Stimulated activated CD4-positive, alpha-beta T cell treated with anti-CD3 and anti-CD28 coated beads, Interleukin-15, amount 100 ng/mL, for 48 hours (primary cell): ENCODE results near the gene DDAH2.

Experiments used
- DNase-seq, 2 donors: peaks; one replicate each; pipeline ENCODE4 v3.0.0-alpha.2; 2020; ENCODE audit warnings: low read depth in 2 of 2

DDAH2 gene

DNA sequence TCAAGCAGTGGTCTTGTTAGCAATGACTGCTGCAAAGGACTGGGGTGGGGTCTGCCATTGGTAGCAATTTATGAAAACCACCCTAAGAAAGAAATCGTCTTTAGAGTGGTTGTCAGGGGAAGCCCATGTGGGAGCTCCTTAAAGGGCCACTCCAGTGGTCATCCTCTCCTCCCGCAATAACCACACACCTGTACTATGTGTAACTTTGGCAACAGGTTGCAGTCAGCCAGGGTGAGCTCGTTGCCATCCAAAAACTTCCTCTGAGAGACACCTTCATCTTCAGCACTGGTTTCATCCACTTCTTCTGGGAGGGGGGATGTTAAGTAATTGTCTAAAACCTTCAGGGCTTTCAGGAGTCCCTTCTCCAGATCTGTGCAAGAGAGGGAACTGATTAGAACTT is 2.9 kb upstream of the DDAH2 start:
- no peak for DNase-seq

DNA sequence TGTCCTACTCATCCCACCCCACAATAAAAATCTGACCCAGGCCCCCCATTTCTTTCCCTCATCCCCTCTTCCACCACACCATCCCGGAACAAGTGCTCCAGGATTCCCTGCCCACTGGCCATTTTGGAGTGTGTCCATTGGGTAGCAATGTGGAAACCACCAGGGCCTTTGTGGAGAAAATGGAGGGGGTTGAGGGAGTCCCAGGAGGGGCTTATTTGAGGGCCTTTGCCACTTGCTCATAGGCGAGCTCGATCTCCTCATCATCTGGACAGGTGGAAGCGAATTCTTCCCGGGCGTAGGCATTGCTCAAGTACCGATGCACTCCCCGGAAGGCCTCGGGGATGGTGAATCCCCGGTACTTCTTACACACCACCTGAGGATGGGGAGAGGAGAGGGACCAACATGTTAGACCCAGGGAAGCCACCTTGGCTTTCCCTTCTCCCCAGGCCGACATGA is 1.6 kb upstream of the DDAH2 start:
- no peak for DNase-seq

DNA sequence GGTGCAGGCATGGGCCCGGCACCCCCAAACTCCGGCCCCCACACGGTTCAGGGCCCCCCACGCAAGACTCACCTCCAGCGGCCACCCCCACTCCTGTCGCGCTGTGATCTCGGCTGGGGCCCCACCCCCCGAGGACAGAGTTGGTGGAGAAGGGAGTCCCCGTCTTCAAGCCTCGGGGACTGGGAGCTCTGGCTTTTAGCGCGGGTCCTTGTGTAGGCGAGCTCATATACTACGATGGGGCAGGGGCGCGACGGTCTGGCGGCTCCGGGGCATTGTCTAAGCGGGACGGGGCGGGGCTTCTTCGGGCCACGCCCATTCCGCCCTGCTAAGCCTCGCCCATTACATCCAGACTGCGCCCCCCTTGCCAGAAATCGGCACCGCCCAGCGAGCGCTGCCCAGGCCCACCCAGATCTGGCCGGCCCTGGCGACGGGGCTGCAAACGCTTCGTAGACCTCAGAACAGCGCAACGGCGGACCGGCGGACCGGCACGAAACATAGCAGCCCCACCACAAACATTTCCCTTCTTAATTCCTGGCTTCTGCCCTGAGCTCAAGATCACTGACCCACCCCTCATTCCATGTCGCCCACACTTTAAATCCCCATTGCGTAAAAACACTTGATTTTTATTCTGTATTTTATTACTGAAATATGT is 1.0 kb upstream of the DDAH2 start:
- peak in 1 of 2 donors; percentile 52 for DNase-seq

DNA sequence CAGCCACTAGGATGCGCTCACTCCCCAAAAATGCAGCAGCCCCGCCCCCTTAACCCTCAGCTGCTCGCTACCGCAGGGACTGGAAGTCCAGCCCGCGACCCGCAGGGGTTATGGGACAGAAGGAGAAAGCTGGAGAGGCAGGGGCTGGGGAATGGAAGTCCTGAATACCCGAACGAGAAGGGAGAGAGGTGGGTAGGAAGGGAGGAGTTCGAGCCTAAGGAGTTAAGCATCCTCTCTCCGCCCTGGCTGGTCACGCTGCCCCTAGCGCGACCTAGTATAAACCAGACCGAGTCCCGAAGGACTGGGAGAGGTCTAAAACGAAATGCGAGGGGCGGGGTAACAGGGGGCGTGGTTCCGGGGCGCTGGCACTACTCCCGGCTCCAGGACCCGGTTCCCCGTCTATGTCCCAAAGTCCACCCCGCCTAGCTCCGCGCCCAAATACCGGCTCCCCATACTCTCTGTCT is 448 bp upstream of the DDAH2 start:
- peak; percentile 56 to 74 for DNase-seq

DNA sequence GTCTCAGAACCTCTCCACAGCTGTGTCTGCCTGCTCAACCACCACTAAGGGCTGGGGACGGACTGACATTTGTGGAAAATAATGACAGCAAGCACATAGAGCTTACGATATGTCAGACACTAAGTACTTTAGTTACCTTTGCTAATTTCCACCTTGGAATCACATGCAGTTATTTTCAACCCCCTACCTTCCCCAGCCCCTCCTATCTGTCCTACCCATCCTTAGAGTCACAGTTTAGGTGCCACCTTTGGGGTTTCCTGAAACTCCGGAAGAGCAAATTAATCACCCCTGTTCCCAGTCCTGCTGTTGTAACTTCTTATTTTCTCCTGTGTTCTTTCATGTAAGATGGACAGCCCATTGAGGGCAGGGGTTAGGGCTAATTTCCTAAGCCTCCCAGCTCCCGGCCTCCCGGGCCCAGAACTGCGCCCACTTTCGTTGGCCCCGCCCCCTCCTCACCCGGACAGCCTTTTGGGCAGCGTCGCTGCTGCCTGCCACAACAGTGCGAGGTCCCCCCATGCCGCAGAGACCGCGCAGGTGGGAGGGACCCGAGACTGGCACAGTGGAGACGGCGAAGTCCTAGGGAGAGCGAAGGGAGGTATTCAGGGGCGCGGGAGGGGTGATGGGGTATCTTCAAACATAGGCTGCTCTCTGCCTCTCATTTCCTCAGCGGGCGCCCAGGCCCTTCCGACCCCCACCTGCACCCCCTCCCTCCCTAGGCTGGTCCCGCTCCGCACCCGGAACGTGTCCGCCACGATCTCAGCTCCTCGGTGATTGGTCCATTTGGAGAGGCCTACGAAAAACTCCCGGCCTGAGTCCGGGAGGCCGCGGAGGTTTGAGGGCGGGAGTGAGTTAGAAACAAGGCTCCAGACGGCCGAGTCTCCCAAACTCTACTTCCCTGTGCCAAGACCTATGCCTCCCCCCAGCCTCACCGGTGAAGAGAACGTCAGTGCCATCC is 1.1 kb downstream of the DDAH2 start:
- no peak for DNase-seq

DNA sequence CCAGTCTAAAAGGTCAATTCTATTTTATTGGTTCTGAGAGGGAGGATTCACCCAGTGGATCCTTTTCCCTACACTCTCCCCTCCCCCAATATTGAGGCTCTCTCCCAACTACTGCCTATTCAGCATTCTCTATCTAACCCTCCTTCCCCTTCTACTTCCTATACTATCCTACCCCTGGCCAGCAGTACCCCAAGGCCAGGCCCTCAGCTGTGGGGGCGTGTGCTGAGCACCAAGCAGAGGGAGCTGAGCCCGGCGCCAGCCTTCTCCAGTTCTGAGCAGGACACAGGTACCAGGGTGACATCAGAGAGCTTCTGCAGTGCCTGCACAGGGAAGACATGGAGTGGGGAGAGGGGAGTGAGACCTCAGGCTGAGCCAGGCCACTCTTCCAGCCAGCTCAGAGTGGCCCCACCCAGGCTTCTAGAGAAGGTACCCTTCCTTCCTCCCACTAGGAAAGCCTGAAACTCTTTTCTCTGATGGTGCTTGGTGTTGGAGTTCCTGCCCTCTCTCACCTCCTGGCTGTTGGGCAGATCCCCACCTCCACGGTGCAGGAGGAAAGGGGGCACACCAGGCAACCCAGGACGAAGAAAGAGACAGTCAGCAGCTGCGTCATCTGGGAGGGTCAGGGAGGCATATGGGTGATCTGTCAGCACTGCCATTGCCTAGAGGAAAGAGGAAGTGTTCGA is 1.9 kb downstream of the DDAH2 start:
- no peak for DNase-seq

DNA sequence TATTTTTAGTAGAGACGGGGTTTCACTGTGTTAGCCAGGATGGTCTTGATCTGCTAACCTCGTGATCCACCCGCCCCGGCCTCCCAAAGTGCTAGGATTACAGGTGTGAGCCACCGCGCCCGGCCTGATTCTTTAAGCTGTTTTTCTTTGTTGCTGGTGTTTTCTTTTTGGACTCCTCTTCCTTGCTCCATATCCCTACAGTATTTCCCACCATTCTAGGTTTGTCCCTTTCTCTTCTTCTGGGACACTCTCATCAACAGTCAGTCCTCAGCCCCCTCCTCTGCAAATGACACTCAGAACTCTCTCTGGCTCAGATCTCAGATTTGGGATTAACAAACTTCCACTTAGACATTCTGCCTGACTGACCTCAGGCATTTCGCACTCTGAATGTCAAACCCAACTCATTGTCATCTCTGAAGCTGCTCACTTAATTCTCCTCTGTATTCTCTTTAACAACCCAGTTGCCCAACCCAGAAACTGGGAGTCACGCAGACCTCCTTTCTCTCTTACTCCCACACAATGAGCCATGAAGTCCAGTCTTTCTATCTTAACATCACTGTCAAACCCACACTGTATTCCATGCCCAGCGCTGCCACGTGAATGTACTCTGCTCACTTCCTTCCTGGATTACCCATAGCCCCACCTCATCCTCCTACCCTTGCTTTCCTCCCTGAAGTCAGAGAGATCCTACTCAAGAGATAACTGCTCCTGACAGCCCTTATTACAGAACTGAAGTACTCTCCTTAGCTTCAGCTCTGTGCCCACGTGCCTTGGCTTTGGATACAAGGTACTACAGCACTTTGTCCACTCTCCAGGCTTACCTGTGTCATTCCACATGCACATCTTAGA is 3.4 kb downstream of the DDAH2 start:
- DNase-seq, result no peak

DNA sequence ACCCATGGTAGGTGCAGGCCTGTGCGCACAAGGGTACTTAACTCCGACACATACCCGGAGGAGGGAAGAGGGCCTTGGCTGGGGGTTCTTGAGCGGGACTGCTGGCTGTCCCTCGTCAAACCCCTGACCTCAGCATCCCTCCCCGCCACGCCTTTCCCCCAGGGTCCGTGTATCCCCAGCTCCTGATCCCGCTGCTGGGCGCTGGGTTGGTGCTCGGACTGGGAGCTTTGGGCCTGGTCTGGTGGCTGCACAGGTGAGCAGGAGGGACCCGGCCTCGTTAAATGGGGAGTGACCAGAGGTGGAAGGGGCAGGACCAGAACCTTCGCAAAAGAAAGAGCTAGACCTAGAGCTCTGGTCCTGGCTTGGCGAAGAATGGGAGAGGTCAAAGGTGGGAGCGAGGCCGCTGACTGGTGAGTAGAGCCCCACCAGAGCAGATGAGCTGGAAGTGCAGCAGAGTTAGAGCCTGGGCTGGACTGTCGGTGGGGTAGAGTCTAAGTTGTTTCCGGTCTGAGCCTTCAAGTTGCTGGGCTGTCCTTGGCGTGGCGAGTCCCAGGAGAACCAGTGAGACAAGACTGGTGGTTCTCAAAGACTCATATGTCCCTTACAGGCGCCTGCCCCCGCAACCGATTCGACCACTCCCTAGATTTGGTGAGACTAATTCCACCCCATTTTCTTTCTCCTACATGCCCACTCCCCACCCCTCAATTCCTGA is 5.0 kb downstream of the DDAH2 start:
- DNase-seq, result no peak

DNA sequence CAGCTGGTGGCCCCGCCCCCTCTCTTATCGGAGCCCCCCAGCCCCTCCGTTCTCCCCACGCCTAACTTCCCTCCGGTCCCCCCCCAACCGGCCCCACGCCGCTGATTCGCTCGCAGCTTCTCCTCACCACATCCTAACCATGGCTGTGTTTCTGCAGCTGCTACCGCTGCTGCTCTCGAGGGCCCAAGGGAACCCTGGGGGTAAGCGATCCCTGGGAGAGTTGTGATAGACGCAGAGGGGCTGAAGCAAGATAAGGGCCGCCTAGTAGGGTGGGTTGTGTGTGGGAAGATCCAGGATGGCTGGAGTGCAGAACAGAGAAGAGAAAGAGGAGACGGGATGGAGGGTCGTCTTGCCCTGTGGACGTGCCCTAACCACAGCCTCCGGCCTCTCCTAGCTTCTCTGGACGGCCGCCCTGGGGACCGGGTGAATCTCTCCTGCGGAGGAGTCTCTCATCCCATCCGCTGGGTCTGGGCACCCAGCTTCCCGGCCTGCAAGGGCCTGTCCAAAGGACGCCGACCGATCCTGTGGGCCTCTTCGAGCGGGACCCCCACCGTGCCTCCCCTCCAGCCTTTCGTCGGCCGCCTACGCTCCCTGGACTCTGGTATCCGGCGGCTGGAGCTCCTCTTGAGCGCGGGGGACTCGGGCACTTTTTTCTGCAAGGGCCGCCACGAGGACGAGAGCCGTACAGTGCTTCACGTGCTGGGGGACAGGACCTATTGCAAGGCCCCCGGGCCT is 5.7 kb downstream of the DDAH2 start, which contains the start of gene MPIG6B:
Gene MPIG6B (plus strand): TSS at position 129 of the 735 bp plus-strand sequence. CDS start 11 bp downstream, at position 140.
- DNase-seq, result no peak

DNA sequence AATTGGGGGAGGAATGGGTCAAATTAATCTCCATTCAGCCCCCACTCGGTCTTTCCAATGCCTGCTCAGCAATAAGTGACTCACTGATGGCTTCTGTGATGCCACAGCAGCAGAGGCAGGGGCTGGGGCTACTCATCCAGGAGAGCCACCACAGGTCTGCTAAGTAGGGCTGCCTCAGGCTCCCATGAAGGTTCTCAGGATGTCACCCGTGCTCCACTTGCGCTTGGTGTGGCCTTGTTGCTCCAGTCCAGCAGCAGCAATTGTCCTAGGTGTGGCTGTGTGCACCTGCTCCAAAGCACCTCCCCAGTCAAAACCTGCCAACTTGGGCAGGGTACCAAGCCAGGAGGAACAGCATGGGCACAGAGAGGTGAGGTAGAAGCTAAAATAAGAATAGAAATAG is 6.9 kb downstream of the DDAH2 start:
- DNase-seq, result no peak

DNA sequence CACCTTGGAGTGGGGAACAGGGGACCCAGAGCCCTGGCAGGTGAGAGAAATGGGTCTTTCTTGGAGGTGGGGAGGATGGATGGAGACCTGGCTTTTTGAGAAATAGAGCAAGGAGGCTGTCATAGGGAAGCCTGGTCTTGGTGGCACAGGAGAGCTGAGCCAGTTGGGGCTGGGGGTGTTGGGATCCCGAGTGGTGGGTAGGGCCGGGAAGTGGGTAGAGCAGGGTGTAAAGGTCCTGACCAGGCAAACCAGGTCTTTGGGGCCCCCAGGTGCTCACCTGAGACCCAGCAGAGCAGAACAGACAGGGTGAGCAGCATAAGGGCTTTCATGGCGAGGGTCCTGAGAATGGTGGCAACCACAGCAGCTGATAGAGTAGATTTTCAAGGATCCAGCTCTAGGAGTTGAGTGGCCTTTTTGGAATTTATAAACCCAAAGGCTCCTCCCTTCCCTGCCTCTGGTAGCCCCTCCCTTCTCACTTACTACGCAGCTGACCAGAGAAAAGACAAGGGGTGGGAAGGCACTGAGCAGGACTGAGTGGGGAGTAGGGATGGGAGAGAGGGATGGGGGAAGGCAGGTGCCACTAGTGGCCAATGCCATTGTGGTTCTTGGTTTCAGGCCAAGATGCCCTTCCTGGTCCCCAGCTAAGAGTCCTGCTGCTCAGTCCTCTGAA is 7.6 kb downstream of the DDAH2 start, which contains the start of gene LY6G6C:
Gene LY6G6C (minus strand): TSS at position 396 of the 670 bp plus-strand sequence. CDS start 67 bp downstream, at position 329.
- no peak for DNase-seq

DNA sequence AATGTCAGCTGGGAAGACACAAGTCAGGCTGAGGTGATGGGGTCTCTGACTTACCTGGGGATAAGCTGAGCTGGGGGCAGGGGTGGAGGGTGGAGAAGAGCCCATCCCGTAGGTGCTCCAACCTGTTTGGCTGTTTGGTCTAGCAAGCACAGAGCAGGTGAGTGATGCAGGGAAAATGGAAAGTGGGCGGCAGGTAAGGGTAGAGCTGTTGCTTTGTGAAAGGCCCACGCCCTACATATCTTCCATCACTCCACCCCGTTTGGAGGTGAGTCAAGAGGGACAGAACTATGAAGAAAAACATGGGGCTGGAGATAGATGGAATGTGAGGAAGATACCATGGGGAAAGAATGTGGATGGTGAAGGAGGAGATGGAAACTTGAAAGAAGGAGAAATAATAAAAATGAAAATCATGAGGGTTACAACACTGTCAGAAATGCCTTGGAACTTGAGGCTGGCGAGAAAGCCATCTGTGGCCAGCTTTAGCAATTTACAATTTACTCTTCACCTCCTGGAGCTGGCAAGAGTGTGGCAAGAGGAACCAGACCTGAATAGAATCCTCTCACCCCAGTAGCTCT is 8.8 kb downstream of the DDAH2 start:
- no peak for DNase-seq

DNA sequence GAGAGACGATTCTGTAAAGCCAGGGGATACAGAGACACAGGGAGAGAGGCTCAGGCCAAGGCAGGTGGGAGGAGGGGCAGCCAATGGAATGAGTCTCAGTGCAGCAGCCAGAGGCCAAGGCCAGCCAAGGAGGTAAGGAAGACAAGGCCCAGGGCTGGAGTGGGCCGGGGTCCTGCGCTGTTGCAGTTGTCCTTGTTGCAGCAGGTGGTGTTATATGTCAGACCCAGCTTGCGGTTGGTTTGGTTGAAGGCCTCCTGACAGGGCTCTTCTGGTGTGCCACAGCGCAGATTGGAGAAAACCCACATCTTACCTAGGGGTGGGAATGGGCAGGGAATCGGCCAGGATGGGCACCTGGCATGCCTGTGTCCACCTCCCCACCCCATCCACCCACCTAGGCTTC is 10.1 kb downstream of the DDAH2 start:
- no peak for DNase-seq

DNA sequence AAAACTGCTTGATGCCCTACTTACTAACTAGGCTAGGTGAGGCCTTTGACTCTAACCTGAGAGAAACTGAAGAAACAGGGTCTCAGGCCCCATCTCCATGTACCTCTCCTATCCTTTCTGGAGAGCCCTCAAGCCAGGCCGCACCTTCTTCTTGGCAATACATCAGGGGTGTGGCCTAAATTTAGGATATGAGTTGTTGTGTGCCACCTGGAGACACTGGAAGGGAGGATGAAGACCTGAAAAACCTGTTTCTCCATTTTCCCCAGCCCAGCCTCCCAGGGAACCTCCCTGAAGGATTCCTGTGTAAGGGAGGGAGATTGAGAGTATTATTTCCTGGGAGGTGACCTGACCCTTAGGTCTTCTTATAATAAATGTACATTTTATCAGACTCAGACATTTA is 10.8 kb downstream of the DDAH2 start:
- DNase-seq, result no peak

DNA sequence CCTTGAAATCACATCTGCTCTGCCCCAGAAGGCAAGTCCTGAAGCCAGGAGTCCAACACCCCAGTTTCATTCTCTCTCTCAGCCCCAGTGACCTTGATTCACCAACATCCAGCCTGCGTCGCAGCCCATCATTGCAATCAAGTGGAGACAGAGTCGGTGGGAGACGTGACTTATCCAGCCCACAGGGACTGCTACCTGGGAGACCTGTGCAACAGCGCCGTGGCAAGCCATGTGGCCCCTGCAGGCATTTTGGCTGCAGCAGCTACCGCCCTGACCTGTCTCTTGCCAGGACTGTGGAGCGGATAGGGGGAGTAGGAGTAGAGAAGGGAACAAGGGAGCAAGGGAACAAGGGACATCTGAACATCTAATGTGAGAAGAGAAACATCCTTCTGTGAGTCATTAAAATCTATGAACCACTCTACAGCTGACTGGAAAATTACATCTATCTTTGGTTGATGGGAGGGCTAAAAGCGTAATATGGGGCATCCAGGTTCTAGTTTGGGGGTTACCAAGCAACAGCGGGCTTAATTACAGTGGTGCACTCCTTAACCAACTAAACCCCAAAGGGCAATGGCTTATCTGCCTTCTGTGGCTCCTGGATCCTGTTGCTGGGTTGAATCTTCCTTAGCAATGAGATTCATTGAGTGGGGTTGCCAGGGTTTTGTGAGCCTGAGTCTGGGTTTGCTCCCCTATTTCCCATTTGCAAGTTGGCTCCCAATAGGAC is 11.4 kb downstream of the DDAH2 start:
- DNase-seq, result no peak

DNA sequence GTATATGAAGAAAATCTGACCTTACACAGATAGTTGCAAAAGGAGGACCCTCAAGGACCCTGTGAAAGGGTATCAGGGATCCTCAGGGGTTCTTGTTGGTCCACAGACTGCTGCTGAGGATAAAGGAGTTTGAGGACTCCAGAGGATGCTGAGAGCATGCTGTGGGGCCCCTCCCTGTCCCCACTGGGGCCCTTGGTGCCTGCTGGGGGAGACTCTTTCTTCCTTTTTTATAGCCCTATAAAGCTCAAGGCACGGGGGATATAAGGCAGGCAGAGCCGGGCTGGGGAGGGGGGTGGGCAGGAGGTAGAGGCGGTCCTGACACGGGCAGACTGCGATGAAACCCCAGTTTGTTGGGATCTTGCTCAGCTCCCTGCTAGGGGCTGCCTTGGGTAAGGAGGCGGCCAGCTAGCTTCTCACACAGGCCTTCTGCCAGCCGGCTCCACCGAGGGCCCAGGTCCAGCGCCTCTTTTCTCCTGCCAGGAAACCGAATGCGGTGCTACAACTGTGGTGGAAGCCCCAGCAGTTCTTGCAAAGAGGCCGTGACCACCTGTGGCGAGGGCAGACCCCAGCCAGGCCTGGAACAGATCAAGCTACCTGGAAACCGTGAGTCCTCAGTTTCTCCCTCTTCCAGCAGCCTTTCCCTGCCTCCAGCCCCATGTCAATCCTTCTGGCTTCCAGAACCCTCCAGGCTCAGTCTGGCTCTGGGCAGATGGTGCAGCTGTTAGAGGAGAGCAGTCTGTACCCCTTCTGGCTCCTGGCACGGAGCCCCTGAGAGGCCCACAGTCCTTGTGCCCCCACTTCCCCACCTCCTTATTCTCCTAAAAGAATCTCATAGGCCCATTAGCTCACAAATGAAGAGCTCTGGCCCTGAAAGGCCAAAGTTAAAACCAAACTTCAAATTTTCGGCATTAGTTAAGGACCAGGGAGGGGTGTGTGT is 13.8 kb downstream of the DDAH2 start, which contains the start of gene LY6G6D:
Gene LY6G6D (plus strand): TSS at position 327 of the 937 bp plus-strand sequence. CDS start 8 bp downstream, at position 335.
- DNase-seq, result no peak
